H1 (cell line): ENCODE data around the gene LAPTM4A. TPM values are rescaled to one million over a fixed set of nuclear protein-coding genes. Genes with fewer than 3 reads are reported as not detected.

Experiments
- CTCF ChIA-PET: fragments of 300-600 bp; sonication (Branson Sonifier 250); formaldehyde crosslinking; loops from one replicate; lab custom pipeline; 2021; ENCODE audit not compliant: partially characterized antibody; lab: Charles Lee
- POLR2A ChIA-PET: fragments of 300-600 bp; sonication (Branson Sonifier 250); formaldehyde crosslinking; loops from one replicate; lab custom pipeline; 2021; ENCODE audit warnings: inconsistent platforms; ENCODE audit not compliant: partially characterized antibody; lab: Charles Lee
- DNase-seq, 2 experiments: peaks; one replicate each; pipeline versions ENCODE4 v3.0.0 to v3.0.0-alpha.2; 2010 to 2022; ENCODE audit warnings: low spot score in 2 of 2, low read depth in 1 of 2, mixed read lengths in 1 of 2
- FAIRE-seq: peaks from 2 replicates; lab custom pipeline; 2011; peaks lifted over from hg19 to GRCh38; lab: Jason Lieb, UNC
- H2AFZ ChIP-seq: 2 replicates; pipeline ENCODE4 v1.8.1; 2012; ENCODE audit warnings: low read length, inconsistent platforms
- H2AK5ac ChIP-seq: 2 replicates; pipeline ENCODE4 v1.6.1; 2013; ENCODE audit warnings: low read depth, low read length
- H2BK120ac ChIP-seq: replicated peaks from 2 replicates; pipeline ENCODE3; 2013; ENCODE audit warnings: low read depth, low read length, inconsistent platforms
- H2BK12ac ChIP-seq: 2 replicates; pipeline ENCODE4 v1.6.1; 2013; ENCODE audit warnings: low read depth, low read length
- H2BK15ac ChIP-seq: 2 replicates; pipeline ENCODE4 v1.6.1; 2013; ENCODE audit warnings: low read length
- H2BK20ac ChIP-seq: 2 replicates; pipeline ENCODE4 v1.6.1; 2013; ENCODE audit warnings: low read length
- H2BK5ac ChIP-seq: 2 replicates; pipeline ENCODE4 v1.6.1; 2013; ENCODE audit warnings: low read depth, low read length
- H3K14ac ChIP-seq: 2 replicates; pipeline ENCODE4 v1.6.1; 2013; ENCODE audit warnings: inconsistent platforms; ENCODE audit not compliant: insufficient read length
- H3K18ac ChIP-seq: 2 replicates; pipeline ENCODE4 v1.6.1; 2013; ENCODE audit warnings: low read length; ENCODE audit errors: extremely low read depth
- H3K23ac ChIP-seq: 2 replicates; pipeline ENCODE4 v1.6.1; 2013; ENCODE audit warnings: inconsistent platforms; ENCODE audit not compliant: insufficient read length
- H3K23me2 ChIP-seq: 2 replicates; pipeline ENCODE4 v1.6.1; 2013; ENCODE audit warnings: low read depth, low read length
- H3K27ac ChIP-seq: 2 replicates; pipeline ENCODE4 v1.6.1; 2011; ENCODE audit warnings: low read depth, low read length, inconsistent platforms
- H3K27me3 ChIP-seq, 4 experiments: replicated peaks in 1 of 4; 1 replicate in 1 of 4; 2 replicates in 3 of 4; pipeline versions ENCODE4 v1.6.1 to v1.8.1; 2011 to 2013; ENCODE audit warnings: low read length in 3 of 4, mild to moderate bottlenecking in 3 of 4, inconsistent platforms in 2 of 4, mixed read lengths in 2 of 4, moderate library complexity in 1 of 4; ENCODE audit not compliant: control insufficient read depth in 3 of 4, insufficient read depth in 3 of 4; ENCODE audit errors: extremely low read depth in 1 of 4
- H3K36me3 ChIP-seq, 4 experiments: 2 replicates each; pipeline versions ENCODE4 v1.6.1 to v1.8.1; 2011 to 2013; ENCODE audit warnings: mild to moderate bottlenecking in 4 of 4, low read length in 3 of 4, moderate library complexity in 2 of 4, control low read depth in 1 of 4, inconsistent platforms in 1 of 4; ENCODE audit not compliant: insufficient read depth in 4 of 4, control insufficient read depth in 2 of 4
- H3K4ac ChIP-seq: replicated peaks from 2 replicates; pipeline ENCODE3; 2013; ENCODE audit warnings: low read length, low read depth, mixed read lengths, inconsistent platforms; ENCODE audit not compliant: insufficient read length
- H3K4me1 ChIP-seq, 4 experiments: replicated peaks in 1 of 4; 1 replicate in 1 of 4; 2 replicates in 3 of 4; pipeline versions ENCODE4 v1.6.1 to v1.8.1; 2011 to 2013; ENCODE audit warnings: low read length in 3 of 4, inconsistent platforms in 2 of 4, mixed read lengths in 1 of 4; ENCODE audit not compliant: insufficient read depth in 4 of 4, control insufficient read depth in 3 of 4
- H3K4me2 ChIP-seq, 2 experiments: 2 replicates each; pipeline versions ENCODE4 v1.6.1 to v1.8.1; 2011 to 2013; ENCODE audit warnings: low read depth in 2 of 2, low read length in 2 of 2, control low read depth in 1 of 2, inconsistent platforms in 1 of 2, mild to moderate bottlenecking in 1 of 2; ENCODE audit not compliant: insufficient read depth in 1 of 2
- H3K4me3 ChIP-seq, 4 experiments: fragments of 200-600, 300-600 bp in 1 of 4; sonication (generic), shearing (Covaris generic), sonication (Bioruptor Twin) in 1 of 4; 2 replicates each; pipeline versions ENCODE4 v1.5.1 to v1.8.1; 2011 to 2016; ENCODE audit warnings: low read length in 4 of 4, low read depth in 3 of 4, control low read depth in 2 of 4, inconsistent platforms in 2 of 4, mild to moderate bottlenecking in 2 of 4, mixed read lengths in 1 of 4, moderate library complexity in 1 of 4; ENCODE audit not compliant: insufficient read depth in 2 of 4; ENCODE audit errors: extremely low read depth in 1 of 4
- H3K56ac ChIP-seq: replicated peaks from 2 replicates; pipeline ENCODE3; 2013; ENCODE audit warnings: low read depth, mild to moderate bottlenecking, mixed read lengths, low read length, inconsistent platforms; ENCODE audit not compliant: insufficient read length
- H3K79me1 ChIP-seq: 2 replicates; pipeline ENCODE4 v1.6.1; 2013; ENCODE audit warnings: low read depth, low read length, control low read depth
- H3K79me2 ChIP-seq, 2 experiments: 2 replicates each; pipeline versions ENCODE4 v1.6.1 to v1.8.1; 2012 to 2013; ENCODE audit warnings: low read length in 2 of 2, mild to moderate bottlenecking in 2 of 2, inconsistent platforms in 1 of 2; ENCODE audit not compliant: insufficient read depth in 2 of 2, control insufficient read depth in 1 of 2
- H3K9ac ChIP-seq, 4 experiments: replicated peaks in 1 of 4; 1 replicate in 1 of 4; 2 replicates in 3 of 4; pipeline versions ENCODE4 v1.6.1 to v1.8.1; 2011 to 2013; ENCODE audit warnings: low read depth in 3 of 4, low read length in 3 of 4, control low read depth in 2 of 4, mild to moderate bottlenecking in 2 of 4, moderate library complexity in 2 of 4, inconsistent platforms in 1 of 4; ENCODE audit errors: extremely low read depth in 1 of 4
- H3K9me3 ChIP-seq, 2 experiments: 2 replicates each; pipeline versions ENCODE4 v1.6.1 to v1.8.1; 2012 to 2013; ENCODE audit warnings: mild to moderate bottlenecking in 2 of 2, moderate library complexity in 2 of 2, control low read depth in 1 of 2, inconsistent platforms in 1 of 2, low read depth in 1 of 2, low read length in 1 of 2, mixed read lengths in 1 of 2; ENCODE audit not compliant: insufficient read depth in 2 of 2
- H4K20me1 ChIP-seq, 2 experiments: replicated peaks in 1 of 2; 2 replicates each; pipeline versions ENCODE3 to v1.8.1; 2011 to 2013; ENCODE audit warnings: inconsistent platforms in 2 of 2, low read length in 2 of 2, mild to moderate bottlenecking in 1 of 2; ENCODE audit not compliant: insufficient read depth in 2 of 2, control insufficient read depth in 1 of 2
- H4K5ac ChIP-seq: 2 replicates; pipeline ENCODE4 v1.6.1; 2013; ENCODE audit warnings: low read length, low read depth, mixed read lengths, inconsistent platforms; ENCODE audit not compliant: insufficient read length
- H4K8ac ChIP-seq: 2 replicates; pipeline ENCODE4 v1.8.0; 2013; ENCODE audit warnings: mild to moderate bottlenecking, moderate library complexity, low read length, inconsistent platforms; ENCODE audit not compliant: insufficient read depth; ENCODE audit errors: extremely low read depth
- H4K91ac ChIP-seq: replicated peaks from 2 replicates; pipeline ENCODE3; 2013; ENCODE audit warnings: low read length, mixed read lengths, inconsistent platforms; ENCODE audit not compliant: insufficient read length
- CBX5 ChIP-seq: fragments of 300-800, 300-1000 bp; sonication (generic); IDR thresholded peaks from 2 replicates; pipeline ENCODE4 v1.7.1; 2016; ENCODE audit warnings: antibody characterized with exemption, low read length, low read depth
- CEBPB ChIP-seq: IDR thresholded peaks from 2 replicates; pipeline ENCODE4 v1.6.1; 2012; ENCODE audit warnings: low read depth, low read length
- CREB1 ChIP-seq: IDR thresholded peaks from 2 replicates; pipeline ENCODE4 v1.6.1; 2012; ENCODE audit warnings: inconsistent platforms
- GABPA ChIP-seq: IDR thresholded peaks from 2 replicates; pipeline ENCODE4 v1.6.1; 2011; ENCODE audit warnings: mild to moderate bottlenecking, low read length, moderate library complexity, borderline replicate concordance; ENCODE audit not compliant: insufficient read depth
- GTF2F1 ChIP-seq: IDR thresholded peaks from 2 replicates; pipeline ENCODE4 v1.6.1; 2012; ENCODE audit warnings: low read depth, low read length, improper control_type of control experiment, borderline replicate concordance
- HDAC2 ChIP-seq, 2 experiments: fragments of 300-600 bp in 1 of 2; sonication (generic) in 1 of 2; IDR thresholded peaks; 2 replicates each; pipeline ENCODE4 v1.6.1; 2011 to 2012; ENCODE audit warnings: low read depth in 2 of 2, low read length in 2 of 2, mild to moderate bottlenecking in 2 of 2, moderate library complexity in 2 of 2, borderline replicate concordance in 1 of 2, inconsistent platforms in 1 of 2
- HDAC6 ChIP-seq: IDR thresholded peaks from one replicate; pipeline ENCODE4 v1.7.1; 2012; ENCODE audit warnings: low read depth, mild to moderate bottlenecking, inconsistent platforms, low read length, moderate library complexity
- KDM1A ChIP-seq: fragments of 200-600, 300-600 bp; sonication (generic); IDR thresholded peaks from 2 replicates; pipeline ENCODE4 v1.7.1; 2016; ENCODE audit warnings: mild to moderate bottlenecking, low read length, borderline replicate concordance
- MAFK ChIP-seq: IDR thresholded peaks from 2 replicates; pipeline ENCODE4 v1.6.1; 2012; ENCODE audit warnings: low read depth, mild to moderate bottlenecking, improper control_type of control experiment, low read length
- POLR2AphosphoS5 ChIP-seq: IDR thresholded peaks from 2 replicates; pipeline ENCODE4 v1.6.1; 2011; ENCODE audit warnings: low read depth, low read length
- TAF7 ChIP-seq: optimal IDR thresholded peaks from 2 replicates; pipeline ENCODE3; 2011; ENCODE audit warnings: low read depth, mild to moderate bottlenecking, inconsistent platforms, low read length, moderate library complexity, borderline replicate concordance
- TEAD4 ChIP-seq: IDR thresholded peaks from 2 replicates; pipeline ENCODE4 v1.6.1; 2012; ENCODE audit warnings: low read depth, low read length, inconsistent platforms, mixed read lengths
- WGBS, 2 experiments: shearing (Covaris generic) in 1 of 2; methylation state at CpG; one replicate each; pipeline versions ENCODE4 v1.1.6 to v1.1.7; 2013 to 2015; ENCODE audit warnings: low lambda C conversion rate in 2 of 2, mixed read lengths in 2 of 2, inconsistent platforms in 1 of 2, low coverage in 1 of 2, missing lambda C conversion rate in 1 of 2; ENCODE audit not compliant: insufficient replicate concordance in 2 of 2, insufficient coverage in 1 of 2, insufficient read length in 1 of 2; ENCODE audit errors: extremely low coverage in 1 of 2, missing lambda C conversion rate in 1 of 2; 5-methylcytosine and 5-hydroxymethylcytosine counted together
- polyA plus RNA-seq, 7 experiments: library from polyadenylated mRNA; depleted of rRNA in 3 of 7; stranded (reverse) in 5 of 7; unstranded in 2 of 7; fragments of >200 nt in 5 of 7; fragments of 200-250 nt in 2 of 7; gene quantifications; 1 replicate in 5 of 7; 2 replicates in 1 of 7; 4 replicates in 1 of 7; pipeline versions ENCODE4 v1.2.1 to v1.2.3, GENCODE V29; 2011 to 2013; ENCODE audit warnings: missing spikeins in 2 of 7, mixed read lengths in 2 of 7
- total RNA-seq: library from RNA; stranded (reverse); fragmentation: NEBNext Ultra II Directional; extraction: Animal tissue kit (Norgen Biotek cat#: 25700); gene quantifications from 2 replicates; pipeline ENCODE4 v1.2.1, GENCODE V29; 2021

Gene LAPTM4A
- total and polyA plus RNA-seq, 2 of the 8 experiments (the other 6 are each of a cell fraction or from before 2014, with no cell fraction given): 193 to 419 TPM

- 0 out of 2 replicates have a peak overlapping the region, but pooled peaks have one; percentile 61 for H2BK12ac ChIP-seq
- H2AK5ac ChIP-seq: no peak overlapping the region
- peak overlapping the region in 1 of 4 experiments; percentile 4; a peak in 2 of 7 replicates for H3K9ac ChIP-seq
- H3K23me2 ChIP-seq: no peaks in the 10 kb centered on the region
- no peaks in the 10 kb centered on the region for H4K20me1 ChIP-seq
- no peak overlapping the region for H3K56ac ChIP-seq
- CTCF ChIA-PET: interaction anchor here (0.6 to 7.7 kb wide), 26 partner anchors 8 to 557 kb away, joined by 3 to 125 read pairs (median 4); partner anchors contain the start of genes HS1BP3, LAPTM4A and MATN3
- H3K4me1 ChIP-seq: peaks cover 3 to 10% (median 5%) of the 10 kb centered on the region in 4 experiments; a peak in 6 of 7 replicates
- H3K27ac ChIP-seq: no peak overlapping the region
- no peak overlapping the region for H3K14ac ChIP-seq
- no peak overlapping the region for H3K18ac ChIP-seq
- H2AFZ ChIP-seq: peak overlapping the region; percentile 91; the same call in 1 of the 2 replicates
- no peak overlapping the region for H3K23ac ChIP-seq
- no peak overlapping the region for H4K5ac ChIP-seq
- FAIRE-seq: no peak
- H3K4me3 ChIP-seq: no peak overlapping the region
- 97% methylated on average over 5 of the region's 5 CpGs; no CpG with 5 or more reads in 1 of the 2 experiments for WGBS, 2 experiments
- H3K79me1 ChIP-seq: no peaks in the 10 kb centered on the region; the same call in 1 of the 2 replicates
- H3K4ac ChIP-seq: no peak overlapping the region
- H2BK15ac ChIP-seq: peak overlapping the region; percentile 13; the same call in 1 of the 2 replicates
- no peaks in the 10 kb centered on the region for H3K36me3 ChIP-seq
- no peak for DNase-seq
- peak overlapping the region; percentile 5 for H4K91ac ChIP-seq
- POLR2A ChIA-PET: interaction anchor here (0.6 to 2.2 kb wide), 7 partner anchors 14 to 129 kb away, joined by 3 to 8 read pairs (median 3); no protein-coding TSS in a partner anchor
- no peaks in the 10 kb centered on the region for H3K79me2 ChIP-seq
- H2BK5ac ChIP-seq: peak overlapping the region; percentile 26; the same call in 1 of the 2 replicates
- H2BK120ac ChIP-seq: no peak overlapping the region
- H4K8ac ChIP-seq: no peak overlapping the region
- no peaks in the 10 kb centered on the region; a peak in 1 of 7 replicates for H3K27me3 ChIP-seq
- H2BK20ac ChIP-seq: peak overlapping the region; percentile 65; the same call in 1 of the 2 replicates
- H3K9me3 ChIP-seq: no peaks in the 10 kb centered on the region
- H3K4me2 ChIP-seq: no peak overlapping the region
- TF ChIP-seq GTF2F1 (no peak), CBX5 (no peak), POLR2AphosphoS5 (no peak), CEBPB (no peak), TAF7 (no peak), MAFK (no peak), HDAC6 (no peak), TEAD4 (no peak), CREB1 (no peak), KDM1A (no peak), HDAC2 (IDR thresholded peaks at IDR 0.05; ENCODE audit: borderline replicate concordance in 1 of 2, low read depth in 2 of 2, low read length in 2 of 2) (no peak), GABPA (no peak)
Measured at GRCh38 chr2:20094142-20094755, 42.8 kb upstream of the LAPTM4A start.
